IMR-90 (cell line): ENCODE data around the gene WWC1. TPM values are rescaled to one million over a fixed set of nuclear protein-coding genes. Genes with fewer than 3 reads are reported as not detected.

Experiments
- ATAC-seq: fragments of 200-7000 bp; cut with Tn5 transposase; 2 replicates; pipeline ENCODE4 v1.9.1; 2020; ENCODE audit warnings: low read depth, mild to moderate bottlenecking, moderate library complexity
- BruUV-seq: library from RNA; stranded (reverse); fragments of 400-500 nt; replicated peaks from 2 replicates; lab custom pipeline; 2021; lab: Mats Ljungman, UMichigan
- CTCF ChIA-PET: fragments of 300-600 bp; formaldehyde crosslinking; extraction: SDS; loops from one replicate; lab custom pipeline; 2021; ENCODE audit warnings: antibody characterized with exemption; lab: Yijun Ruan, JAX
- POLR2A ChIA-PET: fragments of 300-600 bp; sonication (Branson Sonifier 250); formaldehyde crosslinking; loops from one replicate; lab custom pipeline; 2022; ENCODE audit warnings: antibody characterized with exemption; ENCODE audit not compliant: unreplicated experiment; lab: Charles Lee
- DNase-seq: peaks from one replicate; pipeline ENCODE4 v3.0.0; 2013
- H2AFZ ChIP-seq: replicated peaks from 2 replicates; pipeline ENCODE3; 2013; ENCODE audit warnings: low read length, mild to moderate bottlenecking; ENCODE audit not compliant: poor library complexity
- H2AK5ac ChIP-seq: 2 replicates; pipeline ENCODE4 v1.6.1; 2013; ENCODE audit warnings: low read depth, low read length, inconsistent platforms
- H2AK9ac ChIP-seq: replicated peaks from 2 replicates; pipeline ENCODE3; 2013; ENCODE audit warnings: mild to moderate bottlenecking, low read depth, low read length, moderate library complexity; ENCODE audit not compliant: poor library complexity
- H2BK120ac ChIP-seq: 2 replicates; pipeline ENCODE4 v1.6.1; 2013; ENCODE audit warnings: low read depth, low read length, inconsistent platforms
- H2BK15ac ChIP-seq: 3 replicates; pipeline ENCODE4 v1.6.1; 2013; ENCODE audit warnings: low read depth, low read length, inconsistent platforms
- H2BK20ac ChIP-seq: 2 replicates; pipeline ENCODE4 v1.6.1; 2013; ENCODE audit warnings: low read depth, mild to moderate bottlenecking, inconsistent platforms, low read length, moderate library complexity
- H2BK5ac ChIP-seq: 2 replicates; pipeline ENCODE4 v1.6.1; 2013; ENCODE audit warnings: mild to moderate bottlenecking, low read depth, low read length, inconsistent platforms; ENCODE audit not compliant: poor library complexity, severe bottlenecking
- H3K14ac ChIP-seq: replicated peaks from 2 replicates; pipeline ENCODE4 v1.6.1; 2013; ENCODE audit warnings: low read depth, low read length, inconsistent platforms
- H3K18ac ChIP-seq: 2 replicates; pipeline ENCODE4 v1.6.1; 2013; ENCODE audit warnings: low read depth, low read length, control low read depth
- H3K23ac ChIP-seq: 2 replicates; pipeline ENCODE4 v1.6.1; 2013; ENCODE audit warnings: low read depth, low read length, inconsistent platforms
- H3K27ac ChIP-seq: 2 replicates; pipeline ENCODE4 v1.5.1; 2013; ENCODE audit warnings: mild to moderate bottlenecking, control low read depth, low read length; ENCODE audit not compliant: insufficient read depth
- H3K27me3 ChIP-seq: 2 replicates; pipeline ENCODE4 v1.6.1; 2013; ENCODE audit warnings: low read length; ENCODE audit not compliant: control insufficient read depth, insufficient read depth
- H3K36me3 ChIP-seq: 2 replicates; pipeline ENCODE4 v1.6.1; 2013; ENCODE audit warnings: low read length, mixed read lengths; ENCODE audit not compliant: control insufficient read depth, insufficient read depth
- H3K4ac ChIP-seq: 2 replicates; pipeline ENCODE4 v1.6.1; 2013; ENCODE audit warnings: low read depth, low read length, inconsistent platforms
- H3K4me1 ChIP-seq: 2 replicates; pipeline ENCODE4 v1.6.1; 2013; ENCODE audit warnings: low read length, mixed read lengths; ENCODE audit not compliant: control insufficient read depth, insufficient read depth
- H3K4me2 ChIP-seq: 2 replicates; pipeline ENCODE4 v1.6.1; 2013; ENCODE audit warnings: low read depth, mild to moderate bottlenecking, control low read depth, low read length, moderate library complexity
- H3K4me3 ChIP-seq: 2 replicates; pipeline ENCODE4 v1.5.1; 2013; ENCODE audit warnings: low read depth, mild to moderate bottlenecking, control low read depth, low read length, moderate library complexity; ENCODE audit not compliant: insufficient read depth
- H3K56ac ChIP-seq: 2 replicates; pipeline ENCODE4 v1.6.1; 2013; ENCODE audit warnings: low read length, inconsistent platforms; ENCODE audit not compliant: insufficient read depth; ENCODE audit errors: extremely low read depth
- H3K79me1 ChIP-seq, 2 experiments: 2 replicates each; pipeline ENCODE4 v1.6.1; 2013; ENCODE audit warnings: low read length in 2 of 2, inconsistent platforms in 1 of 2, low read depth in 1 of 2
- H3K9ac ChIP-seq: 2 replicates; pipeline ENCODE4 v1.6.1; 2013; ENCODE audit warnings: low read depth, low read length, control low read depth
- H3K9me1 ChIP-seq: 2 replicates; pipeline ENCODE4 v1.6.1; 2013; ENCODE audit warnings: low read length, inconsistent platforms; ENCODE audit not compliant: insufficient read depth
- H3K9me3 ChIP-seq: 2 replicates; pipeline ENCODE4 v1.6.1; 2013; ENCODE audit warnings: low read length; ENCODE audit not compliant: control insufficient read depth, insufficient read depth
- H4K20me1 ChIP-seq: 2 replicates; pipeline ENCODE4 v1.6.1; 2013; ENCODE audit warnings: low read length, inconsistent platforms; ENCODE audit not compliant: insufficient read depth
- H4K5ac ChIP-seq: 2 replicates; pipeline ENCODE4 v1.6.1; 2013; ENCODE audit warnings: mild to moderate bottlenecking, low read depth, low read length, control low read depth
- H4K8ac ChIP-seq, 2 experiments: 2 replicates each; pipeline ENCODE4 v1.6.1; 2013; ENCODE audit warnings: low read depth in 2 of 2, low read length in 2 of 2, control low read depth in 1 of 2, inconsistent platforms in 1 of 2
- H4K91ac ChIP-seq: 2 replicates; pipeline ENCODE4 v1.6.1; 2013; ENCODE audit warnings: low read depth, low read length, inconsistent platforms; ENCODE audit not compliant: insufficient read depth
- BHLHE40 ChIP-seq: fragments of 150-350 bp; IDR thresholded peaks from 2 replicates; pipeline ENCODE4 v1.6.1; 2016; ENCODE audit warnings: mild to moderate bottlenecking, low read depth, low read length
- CEBPB ChIP-seq: IDR thresholded peaks from 2 replicates; pipeline ENCODE4 v1.6.1; 2012; ENCODE audit warnings: low read depth, low read length, improper control_type of control experiment
- CHD1 ChIP-seq: IDR thresholded peaks from 2 replicates; pipeline ENCODE4 v1.6.1; 2012; ENCODE audit warnings: low read depth, low read length, improper control_type of control experiment
- FOS ChIP-seq: fragments of 150-350 bp; IDR thresholded peaks from 2 replicates; pipeline ENCODE4 v1.6.1; 2016; ENCODE audit warnings: low read depth, low read length
- MAFK ChIP-seq: IDR thresholded peaks from 2 replicates; pipeline ENCODE4 v1.6.1; 2012; ENCODE audit warnings: low read depth, low read length, improper control_type of control experiment
- NFE2L2 ChIP-seq: fragments of 150-350 bp; IDR thresholded peaks from 2 replicates; pipeline ENCODE4 v1.6.1; 2016; ENCODE audit warnings: low read depth, mild to moderate bottlenecking, low read length
- POLR2A ChIP-seq: IDR thresholded peaks from 2 replicates; pipeline ENCODE4 v1.6.1; 2012; ENCODE audit warnings: mild to moderate bottlenecking, low read depth, low read length
- RCOR1 ChIP-seq: IDR thresholded peaks from 2 replicates; pipeline ENCODE4 v1.6.1; 2012; ENCODE audit warnings: mild to moderate bottlenecking, low read length, improper control_type of control experiment; ENCODE audit not compliant: insufficient replicate concordance
- RFX5 ChIP-seq: IDR thresholded peaks from 2 replicates; pipeline ENCODE4 v1.8.0; 2012; ENCODE audit warnings: low read depth, mild to moderate bottlenecking, low read length, moderate library complexity
- SMC3 ChIP-seq: fragments of 150-350 bp; IDR thresholded peaks from 2 replicates; pipeline ENCODE4 v1.6.1; 2016; ENCODE audit warnings: low read depth, mild to moderate bottlenecking, antibody characterized with exemption, low read length, moderate library complexity
- WGBS, 2 experiments: methylation state at CpG; one replicate each; pipeline versions ENCODE4 v1.1.5 to v1.1.7; 2013; ENCODE audit warnings: missing lambda C conversion rate in 2 of 2; ENCODE audit not compliant: insufficient read length in 1 of 2; ENCODE audit errors: extremely low coverage in 2 of 2; 5-methylcytosine and 5-hydroxymethylcytosine counted together
- dilution Hi-C: fragments of 300-500 bp; cut with HindIII; formaldehyde crosslinking; loops from one replicate; pipeline ENCODE4 v1.14.3; 2018; ENCODE audit warnings: low sequenced_read_pairs; ENCODE audit not compliant: unreplicated experiment
- in situ Hi-C: fragments of 300-500 bp; cut with MboI; formaldehyde crosslinking; loops from 3 replicates; pipeline ENCODE4 v1.14.3; 2019; ENCODE audit warnings: low sequenced_read_pairs, inconsistent platforms, mixed read lengths
- intact Hi-C: fragments of 100-400 bp; cut with micrococcal nuclease; formaldehyde crosslinking; loops from 2 replicates; pipeline ENCODE4 v1.10.0; 2022
- polyA plus RNA-seq, 3 experiments: library from polyadenylated mRNA; depleted of rRNA; stranded (reverse); fragments of >200 nt; gene quantifications; 2 replicates each; pipeline ENCODE4 v1.2.3, GENCODE V29; 2012; ENCODE audit warnings: low replicate concordance in 1 of 3
- total RNA-seq: library from RNA; depleted of rRNA; stranded (reverse); fragments of >200 nt; gene quantifications from 2 replicates; pipeline ENCODE4 v1.2.3, GENCODE V29; 2012
- TF ChIP-seq, protein P1 (sequence below): fragments of 150-350 bp; IDR thresholded peaks from 2 replicates; pipeline ENCODE4 v1.6.1; 2017; ENCODE audit warnings: mild to moderate bottlenecking, antibody characterized with exemption, low read length, low read depth
- TF ChIP-seq, protein P2 (sequence below): fragments of 150-350 bp; IDR thresholded peaks from 2 replicates; pipeline ENCODE4 v1.6.1; 2016; ENCODE audit warnings: low read depth, mild to moderate bottlenecking, low read length, moderate library complexity, borderline replicate concordance
- TF ChIP-seq, protein P3 (sequence below): conservative IDR thresholded peaks from 2 replicates; pipeline ENCODE4 v1.5.1; 2012; ENCODE audit warnings: mild to moderate bottlenecking, low read depth, low read length, improper control_type of control experiment

Gene WWC1
- total and polyA plus RNA-seq, 2 of the 4 experiments (the other 2 are of a cell fraction), result 9.1 to 10.3 TPM

DNA sequence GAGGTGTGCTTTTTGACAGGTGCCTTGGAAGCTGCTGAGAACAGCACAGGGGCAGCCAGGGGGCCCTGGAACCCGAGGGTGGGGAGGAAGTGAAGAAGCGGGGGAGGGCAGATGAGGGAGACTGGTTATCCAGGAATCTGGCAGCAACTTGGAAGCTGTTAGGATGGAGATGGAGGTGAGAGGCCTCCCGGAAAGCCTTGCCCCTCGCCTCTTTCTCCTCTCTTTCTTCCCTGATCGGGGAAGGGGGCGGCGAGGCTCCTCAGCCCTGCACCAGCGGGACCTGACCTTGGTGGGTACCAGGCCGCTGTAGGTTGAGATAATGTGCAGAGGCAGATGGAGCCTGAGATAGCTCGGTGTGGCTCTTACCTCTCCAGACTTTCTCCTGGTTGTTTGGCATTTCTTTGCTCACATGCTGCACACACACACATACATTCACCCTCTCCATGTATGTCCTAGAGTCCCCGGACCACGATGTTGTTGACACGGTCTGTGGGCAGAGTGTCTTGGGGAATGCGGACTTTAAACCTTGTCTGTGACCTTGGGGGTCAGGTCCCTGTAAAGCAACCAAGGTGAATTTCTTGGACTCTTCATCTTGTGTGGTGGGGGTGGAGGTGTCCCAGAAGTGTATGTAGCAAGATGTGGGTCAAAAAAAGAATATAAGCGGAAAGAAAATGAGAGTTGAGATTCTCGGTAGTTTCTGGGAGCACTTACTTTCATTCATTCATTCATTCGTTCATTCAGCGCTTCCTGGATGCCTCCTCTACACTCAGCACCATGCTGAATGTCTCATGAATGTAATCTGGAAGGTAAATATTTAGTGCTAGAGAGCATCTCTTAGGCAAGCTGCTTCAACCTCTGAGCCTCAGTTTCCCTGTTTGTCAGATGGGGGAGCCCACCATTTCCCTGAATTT is 1.6 kb downstream of the WWC1 start:
- ATAC-seq, result no peak
- POLR2A ChIA-PET, result interaction anchor here (0.6 kb wide), 2 partner anchors 36 to 90 kb away, joined by 3 to 4 read pairs; no protein-coding TSS in a partner anchor
- TF ChIP-seq RCOR1, result no peak
- TF ChIP-seq, protein P1, sequence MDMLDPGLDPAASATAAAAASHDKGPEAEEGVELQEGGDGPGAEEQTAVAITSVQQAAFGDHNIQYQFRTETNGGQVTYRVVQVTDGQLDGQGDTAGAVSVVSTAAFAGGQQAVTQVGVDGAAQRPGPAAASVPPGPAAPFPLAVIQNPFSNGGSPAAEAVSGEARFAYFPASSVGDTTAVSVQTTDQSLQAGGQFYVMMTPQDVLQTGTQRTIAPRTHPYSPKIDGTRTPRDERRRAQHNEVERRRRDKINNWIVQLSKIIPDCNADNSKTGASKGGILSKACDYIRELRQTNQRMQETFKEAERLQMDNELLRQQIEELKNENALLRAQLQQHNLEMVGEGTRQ, result no peak
- TF ChIP-seq MAFK, result no peak
- TF ChIP-seq SMC3, result no peak
- TF ChIP-seq NFE2L2, result no peak
- TF ChIP-seq, protein P2, sequence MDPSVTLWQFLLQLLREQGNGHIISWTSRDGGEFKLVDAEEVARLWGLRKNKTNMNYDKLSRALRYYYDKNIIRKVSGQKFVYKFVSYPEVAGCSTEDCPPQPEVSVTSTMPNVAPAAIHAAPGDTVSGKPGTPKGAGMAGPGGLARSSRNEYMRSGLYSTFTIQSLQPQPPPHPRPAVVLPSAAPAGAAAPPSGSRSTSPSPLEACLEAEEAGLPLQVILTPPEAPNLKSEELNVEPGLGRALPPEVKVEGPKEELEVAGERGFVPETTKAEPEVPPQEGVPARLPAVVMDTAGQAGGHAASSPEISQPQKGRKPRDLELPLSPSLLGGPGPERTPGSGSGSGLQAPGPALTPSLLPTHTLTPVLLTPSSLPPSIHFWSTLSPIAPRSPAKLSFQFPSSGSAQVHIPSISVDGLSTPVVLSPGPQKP, result no peak
- TF ChIP-seq POLR2A, result no peak
- no peak for TF ChIP-seq RFX5
- TF ChIP-seq BHLHE40, result no peak
- no peak for TF ChIP-seq CEBPB
- no peak for TF ChIP-seq FOS
- TF ChIP-seq CHD1, result no peak
- TF ChIP-seq, protein P3, sequence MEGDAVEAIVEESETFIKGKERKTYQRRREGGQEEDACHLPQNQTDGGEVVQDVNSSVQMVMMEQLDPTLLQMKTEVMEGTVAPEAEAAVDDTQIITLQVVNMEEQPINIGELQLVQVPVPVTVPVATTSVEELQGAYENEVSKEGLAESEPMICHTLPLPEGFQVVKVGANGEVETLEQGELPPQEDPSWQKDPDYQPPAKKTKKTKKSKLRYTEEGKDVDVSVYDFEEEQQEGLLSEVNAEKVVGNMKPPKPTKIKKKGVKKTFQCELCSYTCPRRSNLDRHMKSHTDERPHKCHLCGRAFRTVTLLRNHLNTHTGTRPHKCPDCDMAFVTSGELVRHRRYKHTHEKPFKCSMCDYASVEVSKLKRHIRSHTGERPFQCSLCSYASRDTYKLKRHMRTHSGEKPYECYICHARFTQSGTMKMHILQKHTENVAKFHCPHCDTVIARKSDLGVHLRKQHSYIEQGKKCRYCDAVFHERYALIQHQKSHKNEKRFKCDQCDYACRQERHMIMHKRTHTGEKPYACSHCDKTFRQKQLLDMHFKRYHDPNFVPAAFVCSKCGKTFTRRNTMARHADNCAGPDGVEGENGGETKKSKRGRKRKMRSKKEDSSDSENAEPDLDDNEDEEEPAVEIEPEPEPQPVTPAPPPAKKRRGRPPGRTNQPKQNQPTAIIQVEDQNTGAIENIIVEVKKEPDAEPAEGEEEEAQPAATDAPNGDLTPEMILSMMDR, result no peak

More for the DNA sequence above, 1.6 kb downstream of the WWC1 start:
- Histone ChIP-seq H3K4me2 (peak overlapping the region; percentile 63), H3K9me3 (no peaks in the 10 kb centered on the region), H2BK20ac (no peak overlapping the region), H3K56ac (no peak overlapping the region), H2BK120ac (no peak overlapping the region), H4K20me1 (no peaks in the 10 kb centered on the region), H4K91ac (no peak overlapping the region; the same call in 1 of the 2 replicates), H3K27me3 (no peaks in the 10 kb centered on the region), H3K36me3 (no peaks in the 10 kb centered on the region), H2AFZ (peak overlapping the region; percentile 24), H4K5ac (no peak overlapping the region), H3K4ac (peak overlapping the region; percentile 7; the same call in 1 of the 2 replicates), H3K14ac (no peak overlapping the region; the same call in 1 of the 2 replicates), H3K4me1 (peaks cover 14% of the 10 kb centered on the region), H3K9me1 (peaks cover 5% of the 10 kb centered on the region; the same call in 1 of the 2 replicates), H3K9ac (peak overlapping the region; percentile 23; the same call in 1 of the 2 replicates), H3K27ac (no peak overlapping the region; the same call in 1 of the 2 replicates), H2BK5ac (no peak overlapping the region), H3K79me1 (peaks cover 32 to 36% of the 10 kb centered on the region in 2 experiments), H2AK5ac (peak overlapping the region; percentile 64; the same call in 1 of the 2 replicates), H4K8ac (no peak overlapping the region), H2AK9ac (peak overlapping the region; percentile 31), H3K18ac (no peak overlapping the region), H3K4me3 (peak overlapping the region; percentile 98), H2BK15ac (0 out of 3 replicates have a peak overlapping the region, but pooled peaks have one; percentile 0), H3K23ac (0 out of 2 replicates have a peak overlapping the region, but pooled peaks have one; percentile 17)
- dilution Hi-C loops (no loop called here), in situ Hi-C loops (loop anchor here (25.0 kb wide), 1 partner anchor 144 kb away; no protein-coding TSS in a partner anchor), intact Hi-C loops (loop anchor here (5.0 kb wide), 2 partner anchors 114 to 179 kb away; no protein-coding TSS in a partner anchor)
- 100% methylated on average over 1 of the region's 18 CpGs; no CpG with 5 or more reads in 1 of the 2 experiments for WGBS, 2 experiments
- BruUV-seq, result no TSS peak
- DNase-seq, result no peak
- CTCF ChIA-PET, result interaction anchor here (1.0 kb wide), 1 partner anchor 11 kb away, joined by 5 read pairs; no protein-coding TSS in a partner anchor
